Stomach (tissue), 9 donors: ENCODE data around the gene SCN5A. TPM values are rescaled to one million over a fixed set of nuclear protein-coding genes. Genes with fewer than 3 reads are reported as not detected.
A peak's percentile ranks its signal among the peaks of the same experiment; 100 is the strongest.

ENCODE experiments used
- DNase-seq, 2 donors: peaks; one replicate each; pipeline versions ENCODE4 v3.0.0 to v3.0.0-alpha.2; 2013 to 2019
- H3K27ac ChIP-seq, 5 donors: fragments of 200-600 bp in 4 of 5; sonication (generic) in 4 of 5; one replicate each; pipeline ENCODE4 v1.5.1; 2013 to 2019; ENCODE audit warnings: mild to moderate bottlenecking in 1 of 5, moderate library complexity in 1 of 5
- H3K27me3 ChIP-seq, 3 donors: fragments of 200-600 bp; sonication (generic); one replicate each; pipeline ENCODE4 v1.5.1; 2017 to 2019; ENCODE audit warnings: mixed run types in 1 of 3
- H3K36me3 ChIP-seq, 4 donors: fragments of 200-600 bp; sonication (generic); 1 replicate in 3 of 4; 2 replicates in 1 of 4; pipeline ENCODE4 v1.5.1; 2016 to 2019
- H3K4me1 ChIP-seq, 4 donors: fragments of 200-600 bp; sonication (generic); one replicate each; pipeline ENCODE4 v1.5.1; 2016 to 2019
- H3K4me3 ChIP-seq, 4 donors: fragments of 200-600 bp; sonication (generic) in 3 of 4; one replicate each; pipeline ENCODE4 v1.5.1; 2016 to 2019; ENCODE audit warnings: mild to moderate bottlenecking in 1 of 4
- H3K9me3 ChIP-seq, 4 donors: fragments of 200-600 bp; sonication (generic); one replicate each; pipeline ENCODE4 v1.5.1; 2016 to 2019
- CTCF ChIP-seq, 7 experiments: fragments of 450-650 bp in 4 of 7; fragments of 200-600 bp in 3 of 7; sonication (generic) in 3 of 7; IDR thresholded peaks; one replicate each; pipeline ENCODE4 v1.5.1; 2016 to 2019; ENCODE audit warnings: antibody characterized with exemption in 7 of 7, control low read depth in 2 of 7, mild to moderate bottlenecking in 1 of 7
- EP300 ChIP-seq: sonication (generic); formaldehyde crosslinking; IDR thresholded peaks from one replicate; pipeline ENCODE4 v1.6.1; 2017; ENCODE audit warnings: antibody characterized with exemption
- POLR2A ChIP-seq, 4 donors: fragments of 450-650 bp; IDR thresholded peaks; one replicate each; pipeline ENCODE4 v1.6.1; 2016; ENCODE audit warnings: antibody characterized with exemption in 4 of 4, control low read depth in 2 of 4, mild to moderate bottlenecking in 1 of 4, moderate library complexity in 1 of 4
- POLR2AphosphoS5 ChIP-seq, 3 donors: sonication (generic); formaldehyde crosslinking; IDR thresholded peaks; one replicate each; pipeline ENCODE4 v1.6.1; 2016; ENCODE audit warnings: antibody characterized with exemption in 3 of 3
- whole genome bisulfite sequencing, 5 donors: extraction: QIAGEN DNeasy Blood & Tissue Kit in 3 of 5; methylation state at CpG; one replicate each; pipeline versions ENCODE4 v1.1.5 to v1.1.7; 2013 to 2018; 5-methylcytosine and 5-hydroxymethylcytosine counted together
- intact Hi-C: fragments of 100-400 bp; cut with DNase I; formaldehyde crosslinking; loops from one replicate; pipeline ENCODE4 v1.15.1; 2023; ENCODE audit warnings: low total_unique reads
- polyA plus RNA-seq, 3 donors: library from polyadenylated mRNA; stranded (reverse); fragments of 200-250 nt; gene quantifications; one replicate each; pipeline ENCODE4 v1.2.3, GENCODE V29; 2013
- total RNA-seq, 5 donors: library from RNA; depleted of rRNA; stranded (reverse); fragments of >200 nt; gene quantifications; one replicate each; pipeline versions ENCODE4 v1.1.0 to v1.2.3, GENCODE V29; 2014 to 2016
- donor health status: healthy with polysubstance abuse.
- donor health status: Bipolar disorder and iron deficiency.
- donor health status: healthy.

SCN5A gene
- total and polyA plus RNA-seq, 8 donors: 0.05 to 1.1 (median 0.10) TPM; not detected in 4

- H3K27me3 ChIP-seq: no peaks in the 10 kb centered on the region
- no peaks in the 10 kb centered on the region for H3K4me1 ChIP-seq
- no peak overlapping the region for H3K27ac ChIP-seq
- peak in 1 of 2 donors; percentile 17 for DNase-seq
- intact Hi-C loops: no loop called here
- no peak overlapping the region for H3K4me3 ChIP-seq
- 43 to 66% (median 57%) methylated on average over 9 to 16 of the region's 16 CpGs for whole genome bisulfite sequencing, 5 donors
- H3K36me3 ChIP-seq: no peaks in the 10 kb centered on the region
- TF ChIP-seq CTCF (IDR thresholded peaks at IDR 0.05): no peak
- TF ChIP-seq POLR2A (IDR thresholded peaks at IDR 0.05): no peak
- no peak for TF ChIP-seq EP300
- TF ChIP-seq POLR2AphosphoS5 (IDR thresholded peaks at IDR 0.05): no peak
- H3K9me3 ChIP-seq: no peaks in the 10 kb centered on the region
These were observed 106.8 kb downstream of the SCN5A start for GRCh38 chr3:38542401-38543298.

- H3K9me3 ChIP-seq: no peaks in the 10 kb centered on the region
- H3K4me1 ChIP-seq: no peaks in the 10 kb centered on the region
- H3K36me3 ChIP-seq: no peaks in the 10 kb centered on the region
- no peak overlapping the region for H3K4me3 ChIP-seq
- 72 to 87% (median 81%) methylated on average over 9 of the region's 9 CpGs for WGBS, 5 donors
- DNase-seq: peak in 1 of 2 donors; percentile 19
- intact Hi-C loops: no loop called here
- no peak overlapping the region for H3K27ac ChIP-seq
- TF ChIP-seq POLR2A (IDR thresholded peaks at IDR 0.05) (no peak), EP300 (no peak), POLR2AphosphoS5 (IDR thresholded peaks at IDR 0.05) (no peak), CTCF (IDR thresholded peaks at IDR 0.05) (no peak)
- no peaks in the 10 kb centered on the region for H3K27me3 ChIP-seq
These were observed 107.7 kb downstream of the SCN5A start for GRCh38 chr3:38541806-38542205.

- 60 to 75% (median 67%) methylated on average over 6 to 8 of the region's 8 CpGs for WGBS, 5 donors
- H3K27ac ChIP-seq: no peak overlapping the region
- H3K36me3 ChIP-seq: peaks cover 0 to 15% (median 5%) of the 10 kb centered on the region in 4 donors
- intact Hi-C loops: no loop called here
- no peak overlapping the region for H3K4me3 ChIP-seq
- H3K9me3 ChIP-seq: no peaks in the 10 kb centered on the region
- H3K4me1 ChIP-seq: no peaks in the 10 kb centered on the region
- no peak for DNase-seq
- TF ChIP-seq POLR2AphosphoS5 (IDR thresholded peaks at IDR 0.05): no peak
- no peak for TF ChIP-seq CTCF (IDR thresholded peaks at IDR 0.05)
- TF ChIP-seq EP300: no peak
- no peak for TF ChIP-seq POLR2A (IDR thresholded peaks at IDR 0.05)
- no peaks in the 10 kb centered on the region for H3K27me3 ChIP-seq
These were observed 110.6 kb downstream of the SCN5A start for GRCh38 chr3:38538773-38539353.

GRCh38 chr3:38536671-38537070 is 112.8 kb downstream of the SCN5A start:
- TF ChIP-seq POLR2AphosphoS5 (IDR thresholded peaks at IDR 0.05): no peak
- TF ChIP-seq CTCF (IDR thresholded peaks at IDR 0.05): no peak
- no peak for TF ChIP-seq POLR2A (IDR thresholded peaks at IDR 0.05)
- no peak for TF ChIP-seq EP300

More at GRCh38 chr3:38536671-38537070, 112.8 kb downstream of the SCN5A start:
- intact Hi-C loops: no loop called here
- no peak for DNase-seq
- Histone ChIP-seq H3K27me3 (no peaks in the 10 kb centered on the region), H3K36me3 (peaks cover 0 to 25% (median 5%) of the 10 kb centered on the region in 4 donors), H3K9me3 (no peaks in the 10 kb centered on the region), H3K27ac (no peak overlapping the region), H3K4me3 (no peak overlapping the region), H3K4me1 (no peaks in the 10 kb centered on the region)
- 82 to 90% (median 85%) methylated on average over 3 of the region's 3 CpGs for WGBS, 5 donors
